LNCAP (cell line): Measurements from ENCODE around the gene MEGF6.

Source experiments
- TF ChIP-seq, protein P1 (sequence below): fragments of 450-650 bp; IDR thresholded peaks from 2 replicates; pipeline ENCODE4 v1.5.1; 2017; ENCODE audit warnings: mild to moderate bottlenecking

MEGF6 gene

DNA sequence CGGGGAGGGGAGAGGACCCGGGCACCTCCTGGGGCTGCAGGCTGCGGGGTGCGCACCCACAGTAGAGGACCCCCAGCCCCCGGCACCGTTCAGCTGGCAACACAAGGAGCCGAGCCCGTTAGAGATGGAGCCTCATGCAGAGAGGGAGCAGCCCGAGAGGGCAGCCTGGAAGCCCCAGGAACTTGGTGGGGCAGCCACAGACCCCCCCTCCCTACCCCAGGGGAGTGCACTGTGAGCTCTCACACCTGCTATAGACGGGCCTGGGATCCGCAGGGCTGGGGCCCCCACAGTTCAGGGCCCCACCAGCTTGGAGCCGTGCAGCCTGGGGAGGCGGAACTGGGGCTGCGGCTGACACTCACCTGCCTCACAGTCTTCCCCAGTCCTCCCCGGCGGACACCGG lies 109.9 kb downstream of the MEGF6 start:
- TF ChIP-seq, protein P1, sequence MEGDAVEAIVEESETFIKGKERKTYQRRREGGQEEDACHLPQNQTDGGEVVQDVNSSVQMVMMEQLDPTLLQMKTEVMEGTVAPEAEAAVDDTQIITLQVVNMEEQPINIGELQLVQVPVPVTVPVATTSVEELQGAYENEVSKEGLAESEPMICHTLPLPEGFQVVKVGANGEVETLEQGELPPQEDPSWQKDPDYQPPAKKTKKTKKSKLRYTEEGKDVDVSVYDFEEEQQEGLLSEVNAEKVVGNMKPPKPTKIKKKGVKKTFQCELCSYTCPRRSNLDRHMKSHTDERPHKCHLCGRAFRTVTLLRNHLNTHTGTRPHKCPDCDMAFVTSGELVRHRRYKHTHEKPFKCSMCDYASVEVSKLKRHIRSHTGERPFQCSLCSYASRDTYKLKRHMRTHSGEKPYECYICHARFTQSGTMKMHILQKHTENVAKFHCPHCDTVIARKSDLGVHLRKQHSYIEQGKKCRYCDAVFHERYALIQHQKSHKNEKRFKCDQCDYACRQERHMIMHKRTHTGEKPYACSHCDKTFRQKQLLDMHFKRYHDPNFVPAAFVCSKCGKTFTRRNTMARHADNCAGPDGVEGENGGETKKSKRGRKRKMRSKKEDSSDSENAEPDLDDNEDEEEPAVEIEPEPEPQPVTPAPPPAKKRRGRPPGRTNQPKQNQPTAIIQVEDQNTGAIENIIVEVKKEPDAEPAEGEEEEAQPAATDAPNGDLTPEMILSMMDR: no peak

DNA sequence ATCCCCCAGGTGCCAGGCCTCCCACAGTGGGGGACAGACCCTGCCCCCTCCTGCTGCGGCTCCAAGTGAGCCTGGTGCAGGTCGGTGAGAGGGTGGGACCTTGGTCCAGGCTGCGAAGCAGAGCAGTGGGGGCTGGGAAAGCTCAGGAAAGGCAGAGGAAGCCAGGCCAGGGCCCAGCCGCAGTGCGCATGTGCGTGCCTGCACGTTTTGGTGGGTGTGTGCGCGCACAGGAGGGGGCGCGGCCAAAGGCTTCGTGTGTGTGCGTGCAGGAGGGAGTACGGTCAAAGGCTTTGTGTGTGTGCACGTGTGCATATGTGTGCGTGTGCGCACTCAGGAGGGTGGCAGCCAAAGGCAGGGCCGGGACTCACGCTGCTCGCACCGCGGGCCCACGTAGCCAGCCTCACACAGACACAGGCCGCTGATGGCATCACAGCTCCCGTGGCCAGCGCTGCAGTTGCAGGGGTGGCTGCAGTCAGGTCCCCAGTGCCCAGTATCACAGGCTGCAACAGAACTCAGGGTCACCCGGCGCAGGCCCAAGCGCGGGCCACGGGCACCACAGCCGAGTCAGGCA lies 111.0 kb downstream of the MEGF6 start:
- TF ChIP-seq, protein P1: no peak

DNA sequence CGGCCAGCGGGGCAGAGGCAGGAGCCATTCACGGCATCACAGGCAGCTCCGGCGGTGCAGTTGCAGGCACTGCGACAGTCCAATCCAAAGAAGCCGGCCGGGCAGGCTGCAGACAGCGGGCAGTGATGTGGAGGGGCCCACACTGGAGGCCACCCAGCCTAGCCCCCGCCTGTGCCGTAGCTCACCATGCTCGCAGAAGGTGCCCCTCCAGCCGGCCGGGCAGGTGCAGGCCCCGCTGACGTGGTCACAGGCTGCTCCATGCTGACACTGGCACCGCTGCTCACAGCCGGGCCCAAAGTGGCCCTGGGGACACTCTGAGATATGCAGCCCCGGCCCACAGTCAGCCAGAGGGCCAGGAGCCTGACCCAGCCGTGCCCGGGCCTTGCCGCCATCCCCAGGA lies 111.7 kb downstream of the MEGF6 start:
- TF ChIP-seq, protein P1: no peak

DNA sequence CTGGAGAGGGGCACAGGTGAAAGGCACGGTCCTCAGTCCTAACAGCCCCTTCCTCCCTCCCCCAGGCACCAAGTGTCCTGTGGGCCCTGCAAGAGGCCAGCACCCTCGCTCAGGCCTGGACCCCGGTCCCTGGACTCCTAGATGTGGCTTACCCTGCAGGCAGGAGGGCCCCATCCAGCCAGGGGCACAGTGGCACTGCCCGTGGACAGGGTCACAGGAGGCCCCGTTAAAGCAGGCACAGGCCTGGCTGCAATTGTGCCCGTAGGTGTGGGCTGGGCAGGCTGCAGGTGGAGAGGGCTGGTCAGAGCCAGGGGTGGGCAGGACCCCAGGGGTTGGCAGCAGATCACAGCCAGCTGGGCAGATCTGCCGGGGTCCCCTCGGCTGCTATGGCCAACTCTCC lies 112.3 kb downstream of the MEGF6 start:
- TF ChIP-seq, protein P1: no peak

DNA sequence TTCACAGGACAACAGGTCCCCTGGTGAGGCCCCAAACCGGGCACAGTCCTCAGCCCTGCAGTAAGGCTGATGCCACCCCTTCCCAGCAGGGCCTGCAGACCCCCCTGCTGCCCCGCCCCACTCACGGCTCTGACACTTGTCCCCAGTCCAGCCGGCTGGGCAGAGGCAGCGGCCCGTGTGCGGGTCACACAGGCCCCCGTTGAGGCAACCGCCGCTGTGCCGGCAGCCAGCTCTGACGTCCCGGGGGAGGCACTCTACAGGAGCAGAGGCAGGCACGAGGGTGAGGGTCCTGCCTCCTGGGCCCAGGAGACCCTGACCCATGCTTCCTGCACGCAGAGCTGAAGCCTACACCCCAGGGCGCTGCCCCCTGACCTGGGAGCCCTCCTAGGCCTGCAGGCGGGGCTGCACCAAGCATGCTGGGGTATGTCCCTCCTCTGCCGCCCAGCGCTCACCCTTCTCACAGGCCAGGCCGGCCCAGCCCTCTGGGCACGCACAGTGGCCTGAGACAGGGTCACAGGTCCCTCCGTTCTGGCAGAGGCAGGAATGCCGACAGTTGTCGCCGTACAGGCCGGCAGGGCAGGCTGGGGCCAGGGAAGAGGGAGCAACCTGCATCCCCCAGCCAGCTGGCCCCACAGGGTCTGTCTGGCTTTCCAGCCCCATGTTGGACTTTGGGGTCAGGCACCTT lies 112.9 kb downstream of the MEGF6 start:
- TF ChIP-seq, protein P1: no peak

DNA sequence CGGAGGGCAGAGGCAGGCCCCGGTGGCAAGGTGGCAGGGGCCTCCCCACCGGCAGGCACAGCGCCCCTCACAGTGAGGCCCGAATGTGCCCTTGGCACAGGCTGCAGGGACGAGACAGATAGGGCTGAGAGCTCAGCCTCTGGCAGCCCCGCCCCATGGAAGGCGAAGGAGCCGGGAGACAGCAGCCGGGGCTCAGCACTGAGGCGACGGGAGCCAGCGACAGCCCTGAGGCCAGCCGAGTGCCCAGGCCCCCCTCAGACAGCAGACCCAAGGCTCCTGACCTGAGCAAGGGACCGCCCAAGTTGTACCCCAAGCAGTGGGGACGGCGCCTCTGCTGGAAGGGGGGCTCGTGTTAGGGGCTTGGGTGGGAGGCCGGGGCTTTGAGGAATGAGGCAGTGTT lies 113.8 kb downstream of the MEGF6 start:
- TF ChIP-seq, protein P1: no peak

DNA sequence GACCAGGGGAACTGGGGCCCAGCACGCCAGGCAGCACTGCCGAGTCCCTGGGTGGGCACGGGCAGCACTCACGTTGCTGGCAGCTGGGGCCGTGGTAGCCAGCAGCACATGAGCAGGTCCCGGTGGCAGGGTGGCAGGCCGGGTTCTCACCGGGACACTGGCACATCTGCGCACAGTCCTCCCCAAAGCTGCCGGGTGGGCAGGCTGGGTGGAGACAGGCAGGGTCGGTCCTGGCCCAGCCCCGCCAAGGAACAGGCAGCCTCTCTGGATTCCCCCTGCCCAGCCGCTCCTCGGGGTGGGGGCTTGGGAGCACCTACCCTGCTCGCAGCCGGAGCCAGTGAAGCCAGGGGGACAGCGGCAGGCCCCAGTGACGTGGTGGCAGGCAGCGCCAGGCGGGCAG lies 114.4 kb downstream of the MEGF6 start:
- TF ChIP-seq, protein P1: no peak
